Activated CD8-positive, alpha-beta memory T cell treated with anti-CD3 and anti-CD28 coated beads, Interleukin-2, amount 50 U/mL, for 24 hours (primary cell): Measurements from ENCODE around the gene FAM107B.
"Not testable (repeated sequence)": the region's sequence is repeated elsewhere in the genome, so short reads cannot be mapped to it uniquely, and the experiment has no call there.

Source experiments
- DNase-seq: peaks from one replicate; pipeline ENCODE4 v3.0.0-alpha.2; 2020; ENCODE audit errors: extremely low read depth

Gene FAM107B

GRCh38 chr10:14664345-14664744 is 110.4 kb downstream of the FAM107B start:
- no peak for DNase-seq

GRCh38 chr10:14661818-14662217 is 112.9 kb downstream of the FAM107B start:
- DNase-seq: no peak

DNA sequence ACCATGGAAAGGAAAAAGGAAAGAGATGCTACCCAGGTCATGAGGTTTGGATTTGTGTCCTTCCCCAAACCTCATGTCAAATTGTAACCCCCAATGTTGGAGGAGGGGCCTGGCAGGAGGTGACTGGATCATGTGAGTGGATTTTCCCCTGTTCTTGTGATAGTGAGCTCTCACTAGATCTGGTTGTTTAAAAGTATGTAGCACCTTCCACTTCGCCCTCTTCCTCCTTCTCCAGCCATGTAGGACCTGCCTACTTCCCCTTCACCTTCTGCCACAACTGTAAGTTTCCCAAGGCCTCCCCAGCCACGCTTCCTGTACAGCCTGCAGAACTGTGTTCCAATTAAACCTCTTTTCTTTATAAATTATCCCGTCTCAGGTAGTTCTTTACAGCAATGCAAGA is 113.9 kb downstream of the FAM107B start:
- no peak for DNase-seq

- DNase-seq: no peak
Observed at GRCh38 chr10:14659626-14660196, 115.0 kb downstream of the FAM107B start.

GRCh38 chr10:14659137-14659536 is 115.6 kb downstream of the FAM107B start:
- DNase-seq: not testable (repeated sequence)

GRCh38 chr10:14658331-14659127 is 116.2 kb downstream of the FAM107B start:
- no peak for DNase-seq

DNA sequence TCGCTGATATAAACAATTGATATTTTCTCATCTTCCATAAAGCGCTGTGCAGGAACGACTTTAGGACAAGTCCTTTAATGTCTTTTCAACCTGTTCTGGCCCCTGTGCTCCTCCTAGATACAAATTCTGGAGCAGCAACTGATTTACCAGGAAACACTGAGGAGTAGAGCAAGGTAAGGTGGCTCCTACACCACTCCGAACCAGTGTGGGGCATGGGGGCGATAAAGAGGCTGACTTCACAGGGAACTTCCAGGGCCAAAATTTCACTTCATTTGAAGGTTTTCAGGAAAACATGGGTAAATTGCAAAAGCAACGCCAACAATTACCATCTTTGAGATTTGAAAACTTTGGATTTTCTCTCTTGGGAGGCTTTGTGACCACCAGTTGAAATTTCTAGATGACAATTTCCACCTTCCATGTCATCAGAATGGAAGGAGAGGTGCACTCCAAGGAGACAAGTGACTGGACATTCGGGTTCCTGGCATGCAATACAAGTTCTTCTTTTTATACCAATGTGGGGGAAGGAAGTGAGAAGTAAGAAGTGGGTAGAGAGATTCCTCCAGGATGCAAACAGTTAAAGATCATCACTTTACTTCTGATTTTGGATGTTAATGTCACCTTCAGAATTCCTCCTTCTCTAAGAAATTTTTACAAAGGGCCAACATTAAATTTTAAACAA is 118.5 kb downstream of the FAM107B start:
- DNase-seq: no peak

GRCh38 chr10:14654821-14655382 is 119.8 kb downstream of the FAM107B start:
- no peak for DNase-seq

DNA sequence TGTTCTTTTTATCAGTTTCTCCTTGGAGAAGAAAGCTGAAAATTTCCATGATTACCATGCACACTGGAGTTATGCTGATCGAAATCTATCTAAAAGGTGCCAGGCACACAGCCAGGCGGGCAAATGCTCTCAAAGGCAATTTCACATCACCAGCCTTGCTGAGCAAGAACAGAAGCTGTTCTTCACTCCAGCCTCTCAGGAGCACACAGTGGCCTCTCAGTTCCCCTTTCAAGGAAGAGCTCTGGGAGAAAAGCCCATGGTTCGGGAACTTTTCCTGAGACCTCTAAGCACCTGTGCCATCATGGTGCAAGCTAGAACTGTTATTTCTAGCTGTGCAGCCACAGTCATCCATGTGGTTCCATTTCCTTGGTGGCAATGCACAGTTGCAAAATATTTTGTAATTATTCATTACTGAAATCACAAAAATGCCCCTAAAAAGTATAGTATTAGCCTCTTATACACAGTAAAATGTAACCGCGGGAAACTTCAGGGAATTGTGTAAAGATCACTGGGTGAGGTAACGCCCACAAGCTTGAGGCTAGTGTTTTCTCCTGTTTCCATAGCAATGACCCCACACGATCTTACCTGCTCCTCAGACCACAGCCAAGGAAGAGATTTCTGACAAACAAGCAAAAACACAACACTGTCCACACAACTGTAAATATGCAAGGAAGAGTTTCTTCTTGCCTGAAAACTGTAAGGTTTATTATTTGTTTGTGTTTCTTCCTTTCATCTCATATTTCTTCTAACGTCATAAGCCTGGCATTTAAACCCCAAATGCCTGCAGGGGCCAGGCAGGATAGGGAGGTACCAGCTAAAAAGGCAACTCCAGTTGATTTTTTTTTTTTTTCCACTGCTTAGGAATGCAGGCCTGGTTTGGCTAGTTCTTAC is 121.2 kb downstream of the FAM107B start:
- DNase-seq: no peak

DNA sequence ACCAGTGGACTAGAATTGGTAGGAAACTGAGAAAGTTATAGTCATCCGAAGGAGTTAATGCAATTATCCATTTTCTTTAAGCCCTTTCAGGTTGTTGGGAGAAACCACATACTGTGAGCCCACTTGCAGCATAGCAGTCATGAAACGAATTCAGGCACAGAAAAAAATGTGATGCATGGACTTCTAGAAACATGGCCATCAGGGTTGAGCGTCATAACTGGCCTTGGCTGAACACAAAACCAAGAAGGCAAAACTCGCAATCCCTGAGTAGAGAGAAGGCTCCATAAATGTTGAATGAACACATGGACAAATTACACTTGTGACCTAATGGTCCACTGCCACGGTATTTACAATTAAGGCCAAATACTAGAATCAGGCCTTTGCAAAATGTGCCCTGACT is 121.9 kb downstream of the FAM107B start:
- DNase-seq: no peak

DNA sequence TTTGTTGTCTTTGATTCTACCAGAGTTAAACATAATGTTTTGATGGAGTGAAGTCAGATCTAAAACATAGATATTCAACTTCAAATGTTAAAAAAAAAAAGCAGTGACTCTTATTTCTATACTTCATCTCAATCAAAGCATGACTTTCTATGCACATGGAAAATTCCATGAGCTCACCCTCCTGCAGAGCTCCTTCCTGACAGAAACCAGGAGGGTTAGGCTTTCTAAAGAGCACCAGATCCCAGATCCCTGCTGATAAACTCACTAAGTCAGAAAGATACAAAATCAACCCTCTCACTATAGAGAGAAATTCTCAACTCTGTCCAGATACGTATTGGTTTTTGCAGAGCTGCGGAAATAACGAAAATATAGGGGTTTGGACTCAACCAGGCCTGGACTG is 122.6 kb downstream of the FAM107B start:
- no peak for DNase-seq

GRCh38 chr10:14649739-14650138 is 125.0 kb downstream of the FAM107B start:
- no peak for DNase-seq

GRCh38 chr10:14648946-14649345 is 125.8 kb downstream of the FAM107B start:
- no peak for DNase-seq

DNA sequence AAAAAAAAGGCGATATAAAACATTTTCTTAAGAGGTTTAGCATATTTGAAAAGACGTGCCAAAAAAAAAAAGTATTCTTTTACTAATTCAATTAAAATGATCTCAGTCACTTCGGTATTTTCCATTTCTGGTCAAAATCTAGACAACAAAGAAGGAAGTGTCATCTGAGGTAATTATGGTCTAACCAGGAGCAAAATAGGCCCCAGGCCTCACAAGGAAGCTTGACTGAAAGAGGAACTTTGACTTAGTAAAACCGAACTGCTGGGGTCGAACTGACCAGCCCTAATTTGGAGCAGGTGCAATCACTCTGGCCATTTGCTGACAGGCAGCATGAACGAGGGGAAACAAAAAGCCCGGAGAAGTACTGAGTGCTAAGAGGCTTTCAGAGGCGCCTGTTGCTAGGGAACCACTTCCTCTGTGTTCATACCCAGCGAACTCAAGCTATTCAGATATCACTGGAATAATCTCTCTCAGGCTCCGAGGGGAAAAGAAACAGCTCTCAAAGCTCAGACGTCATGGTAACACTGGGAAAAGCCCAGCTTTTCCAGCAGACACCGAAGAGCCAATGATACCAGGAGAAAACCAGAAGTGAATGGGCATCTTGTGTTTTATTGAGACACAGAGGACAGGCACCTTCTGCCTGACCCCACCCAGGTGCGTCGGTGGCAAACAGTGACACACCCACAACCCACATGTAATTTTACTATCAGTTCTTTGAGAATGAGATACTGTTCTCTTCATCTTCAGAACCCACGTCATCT is 126.5 kb downstream of the FAM107B start:
- DNase-seq: no peak

- no peak for DNase-seq
Observed at GRCh38 chr10:14645239-14645960, 129.3 kb downstream of the FAM107B start.

GRCh38 chr10:14639637-14640036 is 135.1 kb downstream of the FAM107B start:
- no peak for DNase-seq

- no peak for DNase-seq
Observed at GRCh38 chr10:14635043-14635710, 139.5 kb downstream of the FAM107B start.

GRCh38 chr10:14634572-14634971 is 140.1 kb downstream of the FAM107B start:
- DNase-seq: not testable (repeated sequence)

- no peak for DNase-seq
Observed at GRCh38 chr10:14625765-14626525, 148.8 kb downstream of the FAM107B start.
